GM10248 (cell line): ENCODE data around the gene AKAP13.

Source experiments
- CTCF ChIA-PET: fragments of 300-600 bp; sonication (Branson Sonifier 250); formaldehyde crosslinking; extraction: SDS; loops from one replicate; lab custom pipeline; 2021; ENCODE audit warnings: antibody characterized with exemption; lab: Yijun Ruan, JAX
- POLR2A ChIA-PET: fragments of 350-650 bp; sonication (Branson Sonifier 250); formaldehyde crosslinking; extraction: SDS; loops from one replicate; lab custom pipeline; 2020; ENCODE audit warnings: antibody characterized with exemption; lab: Yijun Ruan, JAX
- DNase-seq: peaks from one replicate; pipeline ENCODE4 v3.0.0; 2012; ENCODE audit errors: extremely low spot score
- CTCF ChIP-seq: IDR thresholded peaks from 2 replicates; pipeline ENCODE4 v1.5.1; 2012; ENCODE audit warnings: mild to moderate bottlenecking, low read depth; ENCODE audit errors: extremely low read depth, missing control alignments, control extremely low read depth

The AKAP13 gene

DNA sequence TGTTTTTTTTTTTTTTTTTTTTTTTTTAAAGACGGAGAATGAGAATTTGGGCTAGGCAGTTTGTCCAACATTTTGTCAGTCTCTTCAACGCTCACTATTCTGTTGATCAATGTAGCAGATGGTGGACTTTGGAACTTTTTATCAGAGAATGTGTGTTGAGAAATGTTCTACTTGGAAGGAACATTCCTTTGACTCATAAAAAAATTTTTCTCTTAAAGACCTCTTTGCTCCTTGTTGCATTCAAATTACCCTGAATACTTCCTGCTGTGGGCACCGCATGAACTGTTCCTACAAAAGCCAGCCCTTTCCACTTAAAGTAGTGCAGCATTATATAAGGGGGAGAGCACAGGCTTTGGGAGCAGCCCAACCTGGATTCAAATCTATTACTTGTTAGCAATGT is 182.9 kb downstream of the AKAP13 start:
- ChIA-PET CTCF (no interaction called here), POLR2A (no interaction called here)
- DNase-seq, result no peak
- no peak for TF ChIP-seq CTCF

GRCh38 chr15:85563731-85564130 is 183.3 kb downstream of the AKAP13 start:
- TF ChIP-seq CTCF, result no peak
- DNase-seq, result no peak
- POLR2A ChIA-PET, result no interaction called here
- CTCF ChIA-PET, result no interaction called here

- no peak for DNase-seq
- TF ChIP-seq CTCF, result no peak
- ChIA-PET POLR2A (no interaction called here), CTCF (no interaction called here)
Observed at GRCh38 chr15:85564686-85565085, 184.3 kb downstream of the AKAP13 start.

- ChIA-PET CTCF (interaction anchor here (1.0 to 2.1 kb wide), 2 partner anchors 10 kb away, joined by 4 to 5 read pairs; no protein-coding TSS in a partner anchor), POLR2A (no interaction called here)
- DNase-seq, result no peak
- no peak for TF ChIP-seq CTCF
Observed at GRCh38 chr15:85568261-85568808, 187.9 kb downstream of the AKAP13 start.

GRCh38 chr15:85570336-85570735 is 189.9 kb downstream of the AKAP13 start:
- ChIA-PET POLR2A (no interaction called here), CTCF (no interaction called here)
- no peak for DNase-seq
- TF ChIP-seq CTCF, result no peak

DNA sequence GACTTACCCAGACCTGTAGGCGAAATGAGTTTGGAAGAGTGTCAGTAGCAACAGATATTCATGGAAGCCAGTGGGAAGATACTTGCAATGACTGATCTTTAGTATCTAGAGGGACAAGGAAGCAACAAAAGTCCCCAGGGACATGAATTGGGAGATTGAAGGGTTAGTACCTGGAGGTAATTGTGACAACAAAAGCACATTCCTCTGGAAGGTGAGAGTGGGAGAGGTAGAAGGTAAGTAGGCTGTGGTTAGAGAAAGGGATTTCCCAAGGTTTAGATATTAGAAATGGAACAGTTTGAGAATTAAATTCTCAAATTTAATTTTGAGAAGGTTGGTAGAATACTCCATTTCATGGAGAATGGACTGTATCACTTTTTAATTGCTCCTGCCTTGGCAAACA is 191.4 kb downstream of the AKAP13 start:
- POLR2A ChIA-PET, result no interaction called here
- DNase-seq, result no peak
- no peak for TF ChIP-seq CTCF
- CTCF ChIA-PET, result no interaction called here

DNA sequence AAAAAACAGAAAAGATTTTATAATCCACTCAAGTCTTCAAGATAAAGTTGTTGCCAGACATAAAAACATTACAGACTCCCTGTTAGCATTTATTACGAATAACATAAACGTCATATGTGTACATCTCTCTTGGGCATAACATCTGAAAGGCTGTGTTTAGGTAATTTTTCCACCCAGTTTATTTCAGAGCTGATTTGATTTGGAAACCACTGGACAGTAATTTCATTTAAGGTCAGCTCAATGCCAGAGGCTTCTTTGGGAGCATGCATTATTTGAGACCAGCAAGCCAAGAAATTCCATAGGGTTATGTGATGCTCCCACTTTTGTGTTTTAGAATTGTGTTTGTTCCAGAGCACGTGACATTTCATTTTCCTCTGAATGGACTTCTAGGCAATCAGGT is 196.0 kb downstream of the AKAP13 start:
- no peak for DNase-seq
- ChIA-PET POLR2A (no interaction called here), CTCF (interaction anchor here (1.2 to 1.6 kb wide), 3 partner anchors 10 to 280 kb away, joined by 3 to 4 read pairs (median 4); no protein-coding TSS in a partner anchor)
- TF ChIP-seq CTCF, result no peak
